Measurements from ENCODE around the gene ACSBG1. TPM values are rescaled to one million over a fixed set of nuclear protein-coding genes. Genes with fewer than 3 reads are reported as not detected.

ACSBG1 gene
- total RNA-seq, 2 donors from 2014 or later = 0.45 to 0.58 TPM

DNA sequence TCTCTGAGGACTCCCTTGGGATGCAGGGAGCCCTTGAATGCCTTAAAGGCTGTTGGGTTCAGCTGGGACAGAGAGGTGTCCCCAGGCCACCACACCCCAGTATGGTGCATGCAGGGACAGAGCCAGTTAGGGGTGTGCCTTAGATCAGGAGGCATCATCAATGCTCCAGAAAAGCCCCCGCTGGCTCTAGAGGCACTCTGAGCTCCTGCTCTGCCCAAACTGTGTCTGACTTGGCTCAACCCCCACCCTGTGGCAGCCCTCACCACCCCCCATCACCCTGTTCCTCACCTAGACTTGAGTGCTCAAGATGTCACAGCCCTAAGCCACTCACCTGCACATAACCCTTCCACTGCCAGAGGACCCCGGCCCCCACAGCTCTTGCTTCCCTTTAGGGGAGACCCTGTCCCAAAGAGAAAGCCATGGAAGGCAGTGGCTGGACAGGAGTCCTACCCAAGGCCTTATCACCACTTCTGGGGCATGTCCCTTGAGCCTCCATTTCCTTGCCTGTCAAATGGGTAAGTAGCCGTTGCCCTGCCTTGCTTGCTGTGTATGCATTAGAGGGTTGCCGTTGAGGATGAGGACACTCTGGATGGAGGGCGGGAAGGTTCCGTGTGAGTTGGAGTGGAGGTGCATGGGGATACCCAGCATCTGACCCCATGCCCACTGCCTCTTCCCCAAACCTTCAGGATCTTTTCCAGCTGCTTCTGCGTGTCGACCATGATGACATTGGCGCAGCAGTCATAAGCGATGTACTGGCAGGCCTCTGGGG lies 41.4 kb downstream of the ACSBG1 start:
- intact Hi-C loops (cut with DNase I, micrococcal nuclease) = loop anchor here (10.0 kb wide), 2 partner anchors 68 to 78 kb away; no protein-coding TSS in a partner anchor
- ATAC-seq (no peak), DNase-seq (no peak)

GRCh38 chr15:78182821-78183220 lies 51.5 kb downstream of the ACSBG1 start:
- no peak for ATAC-seq
- intact Hi-C loops (cut with DNase I, micrococcal nuclease) = no loop called here
- no peak for DNase-seq

DNA sequence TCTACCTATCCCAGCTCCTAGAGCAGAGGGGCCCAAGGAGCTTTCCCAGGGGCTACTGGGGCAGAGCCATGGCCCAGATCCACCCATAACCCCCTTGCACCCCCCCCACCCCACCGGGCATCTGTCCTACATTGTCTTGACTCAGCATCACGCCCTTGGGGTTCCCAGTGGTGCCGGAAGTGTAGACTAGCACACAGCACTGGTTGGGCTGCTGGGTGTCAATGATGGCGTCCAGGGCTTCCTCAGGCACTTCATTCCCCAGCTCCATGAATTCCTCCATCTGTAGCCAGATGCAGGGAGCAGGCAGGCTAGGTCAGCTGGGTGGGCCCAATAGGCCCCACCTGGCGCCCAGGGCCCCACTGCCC lies 52.0 kb downstream of the ACSBG1 start:
- intact Hi-C loops (cut with DNase I, micrococcal nuclease) = no loop called here
- no peak for DNase-seq
- ATAC-seq = no peak

- ATAC-seq = no peak
- intact Hi-C loops (cut with DNase I, micrococcal nuclease) = loop anchor here in 1 of 2 donors (5.0 kb wide), 1 partner anchor 62 kb away; no protein-coding TSS in a partner anchor
- DNase-seq = no peak
Observed at GRCh38 chr15:78179906-78180305, 54.5 kb downstream of the ACSBG1 start.

DNA sequence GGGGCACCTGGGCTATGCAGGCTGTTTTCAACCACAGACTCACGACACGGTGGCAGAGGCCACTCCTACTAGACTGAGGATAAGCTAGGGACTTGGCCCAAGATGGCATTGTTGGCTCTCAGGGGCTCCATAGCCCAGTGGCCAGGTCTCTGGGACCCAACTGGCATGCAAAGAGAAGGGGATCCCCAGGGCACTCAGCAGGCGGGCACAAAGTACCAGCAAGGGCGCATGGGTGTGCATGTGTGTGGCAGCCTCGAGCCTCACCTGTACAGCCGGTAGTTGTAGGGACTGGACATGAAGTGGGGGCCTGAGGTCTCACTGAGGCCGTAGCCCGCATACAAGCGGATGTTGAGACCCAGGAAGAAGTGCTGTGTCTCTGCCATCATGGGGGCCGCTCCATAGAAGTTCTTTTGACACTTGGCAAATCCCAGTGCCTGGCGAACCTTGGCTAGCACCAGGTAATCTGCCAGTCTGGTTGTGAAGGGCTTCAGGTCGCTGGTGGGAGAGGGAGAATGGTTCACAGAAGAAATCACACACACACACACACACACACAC lies 55.0 kb downstream of the ACSBG1 start:
- intact Hi-C loops (cut with DNase I, micrococcal nuclease) = loop anchor here in 1 of 2 donors (5.0 kb wide), 1 partner anchor 63 kb away; no protein-coding TSS in a partner anchor
- DNase-seq (no peak), ATAC-seq (no peak)

DNA sequence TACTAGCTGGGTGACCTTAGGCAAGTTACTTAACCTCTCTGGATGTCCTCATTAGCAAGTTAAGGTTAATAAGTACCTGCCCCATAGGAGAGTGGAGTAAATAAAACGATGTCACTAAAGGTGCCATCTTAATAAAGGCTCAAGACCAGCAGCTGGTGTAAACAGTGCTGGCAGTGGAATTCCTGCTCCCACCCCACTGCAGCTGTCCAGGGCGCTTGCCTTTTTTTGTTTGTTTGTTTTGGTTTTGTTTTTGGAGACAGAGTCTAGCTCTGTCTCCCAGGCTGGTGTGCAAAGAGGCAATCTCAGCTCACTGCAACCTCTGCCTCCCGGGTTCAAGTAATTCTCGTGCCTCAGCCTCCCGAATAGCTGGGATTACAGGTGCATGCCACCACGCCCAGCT lies 56.3 kb downstream of the ACSBG1 start:
- ATAC-seq (no peak), DNase-seq (no peak)
- intact Hi-C loops (cut with DNase I, micrococcal nuclease) = loop anchor here in 1 of 2 donors (5.0 kb wide), 1 partner anchor 64 kb away; no protein-coding TSS in a partner anchor

- intact Hi-C loops (cut with DNase I, micrococcal nuclease) = loop anchor here in 1 of 2 donors (5.0 kb wide), 1 partner anchor 65 kb away; no protein-coding TSS in a partner anchor
- peak in 1 of 2 donors; percentile 64 for DNase-seq
- ATAC-seq = peak; percentile 58
Observed at GRCh38 chr15:78177447-78177873, 56.9 kb downstream of the ACSBG1 start.

GRCh38 chr15:78175330-78175729 lies 59.0 kb downstream of the ACSBG1 start:
- intact Hi-C loops (cut with DNase I, micrococcal nuclease) = loop anchor here in 1 of 2 donors (5.0 kb wide), 1 partner anchor 67 kb away; no protein-coding TSS in a partner anchor
- DNase-seq (no peak), ATAC-seq (no peak)

DNA sequence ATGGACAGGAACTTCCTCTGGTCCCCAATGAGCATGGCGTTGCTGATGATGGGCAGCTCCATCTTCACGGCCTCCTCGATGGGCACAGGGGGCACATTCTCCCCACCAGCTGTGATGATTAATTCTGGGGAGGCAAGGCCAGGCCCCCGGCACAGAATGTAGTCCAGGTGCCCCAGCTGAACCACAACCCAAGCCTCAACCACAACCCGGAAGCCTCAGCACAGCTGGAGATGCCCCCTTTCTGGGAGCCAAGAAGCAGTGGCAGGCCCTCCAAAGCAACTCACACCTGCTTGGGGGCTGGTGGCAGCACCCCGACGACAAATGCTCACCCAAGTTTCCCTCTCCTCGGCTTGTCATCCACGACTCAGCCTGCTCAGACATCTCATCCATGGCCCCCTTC lies 60.0 kb downstream of the ACSBG1 start:
- no peak for DNase-seq
- ATAC-seq = no peak
- intact Hi-C loops (cut with DNase I, micrococcal nuclease) = no loop called here

DNA sequence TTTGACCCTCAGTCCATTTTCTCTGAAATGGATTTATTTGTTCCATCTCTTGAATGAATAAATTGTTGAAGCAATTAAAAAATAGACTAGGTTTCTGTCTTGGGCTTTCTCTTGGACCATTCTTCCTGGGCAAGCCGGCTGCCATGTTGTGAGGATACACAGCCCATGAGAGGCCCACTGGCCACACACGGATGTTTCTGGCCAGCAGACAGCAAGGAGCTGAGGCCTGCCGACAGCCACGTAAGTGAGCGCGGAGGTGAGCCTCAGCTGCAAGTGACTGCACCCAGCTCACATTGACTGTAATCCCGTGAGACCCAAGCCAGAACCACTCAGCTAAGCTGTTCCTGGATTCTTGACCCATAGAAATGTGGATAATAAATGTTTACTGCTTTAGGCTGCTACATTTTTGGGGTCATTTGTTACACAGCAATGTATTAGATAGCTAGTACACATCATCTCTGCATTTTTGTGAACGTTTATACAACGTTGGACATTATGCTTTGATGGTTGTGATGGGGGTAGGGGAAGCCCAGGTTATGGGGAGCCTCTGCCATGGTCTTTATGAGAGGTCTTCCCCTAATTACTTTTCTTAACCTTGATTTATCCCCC lies 62.4 kb downstream of the ACSBG1 start:
- no peak for ATAC-seq
- no peak for DNase-seq
- intact Hi-C loops (cut with DNase I, micrococcal nuclease) = no loop called here

- intact Hi-C loops (cut with DNase I, micrococcal nuclease) = no loop called here
- ATAC-seq (peak; percentile 5), DNase-seq (no peak)
Observed at GRCh38 chr15:78170848-78171773, 63.3 kb downstream of the ACSBG1 start.

DNA sequence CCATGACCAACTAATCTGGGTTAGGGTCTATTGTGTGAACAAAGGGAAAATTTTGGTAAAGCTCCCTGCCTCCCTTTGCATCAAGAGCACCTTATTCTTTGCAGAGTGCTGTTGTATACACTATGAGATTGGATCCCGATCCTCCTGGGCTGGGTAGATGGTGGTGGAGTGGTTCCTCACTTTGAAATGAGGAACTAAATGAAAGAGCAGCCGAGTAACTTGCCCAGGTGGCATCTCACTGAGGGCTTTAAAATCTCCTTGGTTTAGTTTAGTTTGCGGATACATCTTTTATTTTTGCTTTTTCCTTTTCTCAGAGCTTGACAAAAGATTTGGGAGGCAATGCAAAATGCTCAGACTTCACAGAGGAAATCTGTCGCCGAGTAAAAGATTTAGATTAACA lies 65.8 kb downstream of the ACSBG1 start:
- DNase-seq (no peak), ATAC-seq (no peak)
- intact Hi-C loops (cut with DNase I, micrococcal nuclease) = no loop called here

GRCh38 chr15:78167227-78167888 lies 67.0 kb downstream of the ACSBG1 start:
- intact Hi-C loops (cut with DNase I, micrococcal nuclease) = no loop called here
- DNase-seq = no peak
- ATAC-seq = peak; percentile 42

- intact Hi-C loops (cut with DNase I, micrococcal nuclease) = no loop called here
- no peak for DNase-seq
- ATAC-seq = no peak
Observed at GRCh38 chr15:78164010-78164409, 70.4 kb downstream of the ACSBG1 start.

DNA sequence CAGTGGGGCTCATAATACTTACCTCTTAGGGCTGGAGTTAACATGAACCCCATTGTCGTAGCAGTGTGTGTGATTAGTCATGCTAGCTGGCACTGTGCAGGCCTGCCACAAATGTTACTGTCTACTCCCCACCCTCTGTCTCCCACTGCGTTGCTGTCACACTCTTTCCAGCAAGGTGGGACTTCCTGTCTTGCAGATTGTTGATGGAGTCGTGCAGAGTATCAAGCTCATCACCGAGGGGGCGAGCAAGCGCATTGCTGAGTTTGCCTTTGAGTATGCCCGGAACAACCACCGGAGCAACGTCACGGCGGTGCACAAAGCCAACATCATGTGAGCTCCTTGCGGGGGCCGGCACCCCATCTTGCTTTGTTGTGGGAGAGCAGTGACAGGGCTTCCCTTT lies 72.3 kb downstream of the ACSBG1 start:
- intact Hi-C loops (cut with DNase I, micrococcal nuclease) = no loop called here
- no peak for DNase-seq
- no peak for ATAC-seq

- ATAC-seq (no peak), DNase-seq (no peak)
- intact Hi-C loops (cut with DNase I, micrococcal nuclease) = no loop called here
Observed at GRCh38 chr15:78159395-78159794, 75.0 kb downstream of the ACSBG1 start.

- intact Hi-C loops (cut with DNase I, micrococcal nuclease) = no loop called here
- DNase-seq = no peak
- no peak for ATAC-seq
Observed at GRCh38 chr15:78157203-78157602, 77.2 kb downstream of the ACSBG1 start.

DNA sequence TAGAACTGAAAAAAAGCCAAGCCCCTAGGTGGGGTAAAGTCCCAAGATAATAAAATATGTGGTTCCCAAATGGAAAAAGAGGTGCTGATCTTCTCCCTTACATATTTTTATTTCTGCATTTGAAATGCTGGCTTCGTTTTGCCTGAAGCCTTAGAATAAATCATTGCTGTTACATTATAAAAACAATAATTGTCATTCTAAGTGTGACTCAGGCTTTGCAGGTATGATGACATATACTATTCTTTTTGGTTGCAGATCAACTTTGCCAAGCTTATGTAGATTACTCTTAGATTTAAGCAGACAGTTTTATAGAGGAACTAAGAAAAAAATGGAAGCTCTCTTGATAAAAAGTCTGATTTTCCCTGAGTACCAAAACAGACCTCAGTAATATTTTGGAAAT lies 77.7 kb downstream of the ACSBG1 start:
- intact Hi-C loops (cut with DNase I, micrococcal nuclease) = no loop called here
- no peak for ATAC-seq
- no peak for DNase-seq
